Activated CD4-positive, alpha-beta T cell treated with anti-CD3 and anti-CD28 coated beads for 24 hours (primary cell): ENCODE measurements around the gene GNPTG.

Experiments
- DNase-seq, 2 donors: peaks; one replicate each; pipeline ENCODE4 v3.0.0-alpha.2; 2020; ENCODE audit warnings: low read depth in 2 of 2

Gene GNPTG

GRCh38 chr16:1347286-1347855 lies 4.4 kb upstream of the GNPTG start:
- no peak for DNase-seq

- no peak for DNase-seq
These were observed 3.8 kb upstream of the GNPTG start for GRCh38 chr16:1347962-1348361.

DNA sequence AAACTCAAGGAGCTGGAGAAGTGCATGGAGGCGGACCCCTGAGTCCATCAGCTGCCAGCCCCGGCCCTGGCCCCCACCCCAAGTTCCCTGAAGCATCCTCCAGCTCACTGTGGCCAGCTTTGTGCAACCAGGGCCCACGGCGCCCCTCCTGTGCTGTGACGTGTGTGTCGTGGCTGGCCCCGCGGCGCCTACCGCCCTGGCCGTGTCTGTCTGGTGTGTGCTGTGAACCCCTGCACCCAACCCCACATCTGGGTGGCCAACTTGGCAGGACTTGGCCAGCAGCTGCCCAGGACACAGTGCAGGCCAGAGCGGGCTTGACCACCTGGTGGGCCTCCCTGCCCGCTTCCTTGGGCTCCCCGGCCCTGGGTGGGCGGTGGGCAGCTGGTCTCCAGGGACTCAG lies 3.3 kb upstream of the GNPTG start:
- DNase-seq, result no peak

DNA sequence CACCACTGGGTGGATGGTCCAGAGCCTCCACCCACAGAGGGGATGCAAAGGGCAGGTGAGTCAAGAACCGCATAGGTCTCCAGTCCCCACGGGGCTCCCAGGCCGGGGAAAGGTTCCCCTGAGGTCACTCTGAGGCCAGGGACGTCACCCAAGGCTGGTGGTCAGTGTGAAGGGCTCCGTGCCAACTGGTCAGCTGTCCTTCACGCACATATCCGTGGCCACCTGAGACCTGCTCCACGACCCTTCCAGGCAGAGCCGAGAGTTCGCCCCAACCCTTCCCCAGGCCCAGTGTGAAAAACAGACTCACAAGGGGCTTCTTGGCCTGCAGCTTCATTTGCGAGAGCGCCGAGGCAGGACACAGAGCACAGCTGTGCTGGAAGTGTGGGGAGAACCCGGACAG lies 2.8 kb upstream of the GNPTG start:
- DNase-seq, result no peak

DNA sequence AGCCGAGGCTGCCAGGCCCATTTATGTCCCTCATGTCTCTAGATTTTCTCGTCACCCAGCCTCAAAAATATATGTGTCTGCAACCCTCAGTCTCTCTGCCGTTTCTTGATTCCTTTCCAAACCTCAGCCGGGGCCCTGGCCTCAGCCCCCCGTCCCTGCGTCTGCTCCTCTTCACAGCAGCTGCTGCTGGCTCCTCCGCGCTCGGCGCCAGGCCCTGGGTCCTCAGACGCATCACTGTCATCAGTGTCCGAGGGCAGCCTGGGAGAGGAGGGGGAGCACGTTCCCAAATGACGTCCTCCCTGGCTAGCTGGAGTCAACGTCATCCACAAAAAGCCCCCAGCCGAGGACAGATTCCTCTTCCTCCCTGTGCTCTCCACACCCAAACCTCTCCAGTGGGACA lies 2.4 kb upstream of the GNPTG start:
- no peak for DNase-seq

DNA sequence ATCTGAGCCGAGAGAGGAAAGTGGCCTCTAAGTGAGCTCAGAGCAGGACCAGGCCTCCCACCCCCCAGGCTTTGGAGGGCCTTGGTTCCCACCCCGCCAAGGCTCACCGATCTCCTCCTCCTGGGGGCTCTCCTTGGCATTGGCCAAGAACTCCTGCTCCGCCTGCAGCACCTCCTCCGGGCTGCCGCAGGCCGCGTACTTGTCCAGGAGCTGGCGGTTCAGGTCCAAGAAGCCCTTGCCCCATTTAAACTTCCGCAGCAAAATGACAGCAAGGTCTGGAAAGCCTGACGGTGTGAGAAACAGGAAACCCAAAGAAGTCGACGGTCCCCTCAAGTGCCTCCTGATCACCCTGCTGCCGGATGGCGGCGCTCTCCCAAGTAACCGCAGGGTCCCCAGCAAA lies 1.8 kb upstream of the GNPTG start:
- DNase-seq, result no peak

DNA sequence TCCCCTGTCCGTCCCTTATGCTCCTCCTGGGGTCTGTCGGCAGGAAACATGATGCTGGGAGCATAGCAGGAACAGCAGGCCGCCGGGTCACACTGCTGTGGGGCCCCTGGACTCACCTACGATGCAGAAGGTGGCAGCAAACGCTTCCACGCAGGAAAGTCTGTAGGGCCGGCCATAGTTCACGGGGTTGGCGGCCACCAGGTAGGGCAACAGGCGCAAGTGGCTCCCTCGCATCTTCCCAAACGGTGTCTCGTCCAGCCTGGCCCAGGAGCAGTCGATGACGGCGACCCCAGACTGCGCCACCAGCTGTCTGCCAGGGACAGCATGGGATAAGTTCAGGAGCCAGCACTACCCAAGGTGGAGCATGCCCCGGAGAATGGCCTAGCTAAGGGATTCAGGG lies 1.0 kb upstream of the GNPTG start:
- DNase-seq, result no peak

DNA sequence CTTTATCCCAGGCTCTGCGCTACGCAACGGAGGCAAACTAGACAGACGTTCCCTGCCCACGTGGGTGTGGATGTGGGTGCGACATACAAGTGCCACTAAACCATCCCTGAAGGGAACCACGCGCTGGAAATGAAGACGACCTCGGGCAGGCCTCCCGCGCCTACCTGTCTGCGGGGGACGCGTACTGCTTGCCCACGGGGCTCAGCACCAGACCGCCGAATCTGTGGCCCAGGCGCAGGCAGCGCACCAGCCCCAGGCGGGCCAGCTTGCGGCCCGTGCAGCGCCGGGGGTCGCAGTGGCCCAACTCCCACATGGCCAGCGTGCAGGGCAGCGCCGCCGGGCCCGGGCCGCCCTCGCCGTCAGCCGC lies 533 bp upstream of the GNPTG start:
- no peak for DNase-seq

DNA sequence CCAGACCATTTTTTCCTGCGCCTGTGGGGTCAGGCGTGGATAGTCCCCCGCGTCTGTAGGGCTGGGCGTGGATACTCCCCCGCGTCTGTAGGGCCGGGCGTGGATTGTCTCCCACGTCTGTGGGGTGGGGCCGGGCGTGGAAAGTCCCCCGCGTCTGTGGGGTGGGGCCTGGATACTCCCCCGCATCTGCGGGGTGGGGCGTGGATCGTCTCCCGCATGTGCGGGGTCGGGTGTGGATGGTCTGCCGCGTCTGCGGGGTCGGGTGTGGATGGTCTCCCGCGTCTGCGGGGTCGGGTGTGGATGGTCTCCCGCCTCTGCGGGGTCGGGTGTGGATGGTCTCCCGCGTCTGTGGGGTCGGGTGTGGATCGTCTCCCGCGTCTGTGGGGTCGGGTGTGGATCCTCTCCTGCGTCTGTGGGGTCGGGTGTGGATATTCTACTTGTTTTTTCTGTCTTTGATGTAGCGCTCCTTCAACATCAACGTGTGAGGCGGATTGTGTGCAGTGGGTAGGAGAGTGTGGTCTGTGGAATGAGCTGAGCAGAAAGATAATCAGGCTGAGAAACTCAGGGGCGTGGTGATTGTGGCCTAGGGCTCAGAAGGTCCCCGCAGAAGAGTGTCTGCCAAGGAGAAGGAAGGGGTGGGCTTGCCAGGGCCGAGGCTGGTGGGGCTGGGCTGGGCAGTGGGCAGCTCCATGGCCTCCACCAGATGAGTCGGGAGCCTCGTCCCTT lies 3.2 kb downstream of the GNPTG start:
- DNase-seq, result no peak

- DNase-seq, result no peak
These were observed 3.9 kb downstream of the GNPTG start for GRCh38 chr16:1355591-1355990.

- DNase-seq, result no peak
These were observed 4.5 kb downstream of the GNPTG start for GRCh38 chr16:1356061-1356900.

- no peak for DNase-seq
These were observed 6.3 kb downstream of the GNPTG start for GRCh38 chr16:1357906-1358566.

DNA sequence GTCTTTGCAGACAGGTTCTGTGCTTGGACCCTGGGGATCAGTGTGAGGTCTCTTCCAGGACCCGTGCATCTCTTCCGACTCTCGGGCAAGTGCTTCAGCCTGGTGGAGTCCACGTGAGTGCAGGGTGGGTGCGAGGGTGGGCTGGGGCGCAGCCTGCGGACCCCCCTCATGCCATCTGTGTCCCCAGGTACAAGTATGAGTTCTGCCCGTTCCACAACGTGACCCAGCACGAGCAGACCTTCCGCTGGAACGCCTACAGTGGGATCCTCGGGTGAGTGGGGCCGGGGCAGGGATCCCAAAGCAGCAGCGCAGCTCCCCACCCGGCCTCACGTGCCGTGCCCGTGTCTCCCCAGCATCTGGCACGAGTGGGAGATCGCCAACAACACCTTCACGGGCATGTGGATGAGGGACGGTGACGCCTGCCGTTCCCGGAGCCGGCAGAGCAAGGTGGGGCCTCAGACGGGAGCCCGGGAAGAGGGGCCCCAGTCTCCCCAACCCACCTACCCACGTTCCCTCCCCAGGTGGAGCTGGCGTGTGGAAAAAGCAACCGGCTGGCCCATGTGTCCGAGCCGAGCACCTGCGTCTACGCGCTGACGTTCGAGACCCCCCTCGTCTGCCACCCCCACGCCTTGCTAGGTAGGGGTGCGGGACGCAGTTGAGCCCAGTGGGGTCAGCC lies 10.1 kb downstream of the GNPTG start:
- DNase-seq, result no peak

- no peak for DNase-seq
These were observed 11.1 kb downstream of the GNPTG start for GRCh38 chr16:1362807-1363206.

DNA sequence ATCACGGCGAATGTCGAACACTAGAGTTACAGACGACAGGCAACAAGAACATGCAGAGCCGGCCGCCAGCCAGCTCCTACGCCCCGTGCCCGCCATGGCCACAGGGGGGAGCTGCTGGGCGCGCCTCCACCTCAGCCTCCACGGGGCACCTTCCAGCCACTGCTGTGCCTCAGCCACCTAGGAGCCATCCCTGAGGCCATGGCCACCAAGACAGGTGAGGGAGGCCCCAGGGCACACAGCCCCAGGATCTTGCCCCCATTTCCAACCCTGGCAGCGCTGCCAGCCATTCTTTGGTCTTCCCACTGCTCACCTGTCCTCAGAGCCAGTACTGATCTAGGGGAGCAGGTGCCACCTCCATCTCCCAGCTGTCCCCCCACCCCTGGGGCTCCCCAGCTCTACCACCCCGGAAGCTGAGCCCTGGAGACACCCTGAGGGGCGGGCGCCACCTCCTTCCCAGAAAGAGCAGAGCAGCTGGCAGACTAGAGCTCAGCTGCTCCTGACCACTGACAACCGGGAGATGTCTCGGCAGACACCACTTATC lies 11.8 kb downstream of the GNPTG start:
- peak; percentile 53 to 64 for DNase-seq

DNA sequence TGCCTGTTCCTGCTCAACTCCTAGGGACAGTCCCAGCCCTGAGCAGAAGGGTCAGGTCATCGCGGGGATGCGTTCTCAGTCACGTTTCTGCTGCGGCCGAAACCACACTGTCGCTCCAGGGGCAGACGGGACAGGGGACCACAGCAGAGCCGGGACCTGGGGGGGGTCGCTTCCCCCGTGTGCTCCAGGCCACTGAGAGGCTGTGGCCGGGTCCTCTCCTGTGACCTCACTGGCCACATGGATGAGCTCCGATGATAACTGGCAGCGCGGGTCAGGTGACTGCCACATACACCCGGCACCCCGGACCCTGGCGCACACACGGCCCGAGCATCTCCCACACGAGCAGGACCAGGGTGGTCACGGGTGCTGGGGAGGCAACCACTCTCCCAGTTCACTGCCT lies 12.8 kb downstream of the GNPTG start:
- no peak for DNase-seq

GRCh38 chr16:1366060-1366711 lies 14.5 kb downstream of the GNPTG start:
- no peak for DNase-seq

DNA sequence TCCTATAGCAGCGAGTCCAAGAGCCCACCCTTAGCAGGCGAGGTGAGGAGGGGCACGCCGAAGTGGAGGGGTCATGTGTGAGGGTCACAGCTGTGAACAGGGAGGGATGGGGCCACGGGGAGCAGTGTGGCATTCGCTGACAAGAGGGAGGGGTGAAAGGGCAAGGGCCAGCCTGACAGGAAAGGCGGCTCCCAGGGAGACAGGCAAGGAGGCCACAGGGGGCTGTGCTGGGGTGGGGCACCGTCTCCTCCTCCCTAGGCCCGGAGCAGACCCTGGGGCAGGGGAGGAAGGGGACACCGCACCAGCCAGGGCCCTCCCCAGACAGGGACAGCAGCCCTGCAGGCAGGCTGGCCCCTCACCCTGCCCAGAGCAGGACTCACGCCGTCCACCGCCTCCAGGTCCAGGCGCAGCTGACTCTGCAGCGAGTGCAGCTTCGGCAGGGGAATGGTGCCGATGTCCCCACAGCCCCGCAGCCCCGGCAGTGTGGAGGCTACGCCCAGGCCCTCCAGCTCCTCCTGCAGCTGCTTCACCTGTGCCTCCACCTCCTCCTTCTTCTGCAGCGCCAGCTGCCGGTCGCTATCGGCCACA lies 15.1 kb downstream of the GNPTG start:
- DNase-seq, result no peak

DNA sequence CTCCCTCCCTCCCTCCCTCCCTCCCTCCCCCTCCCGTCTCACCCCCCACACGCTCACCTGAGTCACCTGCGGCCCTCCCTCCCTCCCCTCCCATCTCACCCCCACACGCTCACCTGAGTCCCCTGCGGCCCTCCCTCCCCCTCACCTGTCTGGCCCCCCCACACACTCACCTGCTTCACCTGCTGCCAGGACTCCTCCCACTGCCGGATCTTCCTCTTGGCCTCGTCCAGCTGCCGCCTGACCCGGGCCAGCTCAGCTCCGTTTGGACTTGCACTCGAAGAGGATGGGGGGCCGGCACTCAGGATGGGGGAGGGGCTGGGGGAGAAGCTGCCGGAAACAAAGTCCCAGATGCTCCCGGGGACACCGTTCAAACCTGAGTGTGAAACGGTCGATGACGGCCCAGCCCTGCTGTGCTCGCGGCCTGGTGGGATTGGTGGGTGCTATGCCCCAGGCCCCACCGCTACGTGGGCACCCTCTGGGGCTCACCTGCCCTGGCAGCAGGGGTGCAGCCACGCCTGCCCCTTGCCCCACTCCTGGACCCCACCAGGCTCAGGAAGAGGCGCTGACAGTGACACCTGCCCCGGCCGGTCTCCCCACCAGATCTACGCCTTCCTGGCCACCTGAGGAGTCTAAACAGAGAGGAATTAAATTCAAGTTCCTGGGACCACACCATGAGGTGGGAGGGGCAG lies 15.9 kb downstream of the GNPTG start:
- no peak for DNase-seq
